Endothelial cell of umbilical vein (primary cell): ENCODE results near the gene PLXNA1. TPM values are rescaled to one million over a fixed set of nuclear protein-coding genes. Genes with fewer than 3 reads are reported as not detected.

ENCODE experiments used
- BruUV-seq: library from RNA; stranded (reverse); fragments of 400-500 nt; replicated peaks from 2 replicates; lab custom pipeline; 2021; lab: Mats Ljungman, UMichigan
- CTCF ChIA-PET: fragments of 300-600, 350-600 bp; sonication (Branson Sonifier 250); formaldehyde crosslinking; loops from one replicate; lab custom pipeline; 2021; ENCODE audit warnings: antibody characterized with exemption, inconsistent platforms; lab: Charles Lee
- POLR2A ChIA-PET: fragments of 300-600, 350-600 bp; sonication (Branson Sonifier 250); formaldehyde crosslinking; loops from one replicate; lab custom pipeline; 2021; ENCODE audit warnings: antibody characterized with exemption, inconsistent platforms; lab: Charles Lee
- DNase-seq: peaks from one replicate; pipeline ENCODE4 v3.0.0-alpha.2; 2011; ENCODE audit warnings: low read depth, low spot score
- FAIRE-seq: peaks from 2 replicates; lab custom pipeline; 2011; peaks lifted over from hg19 to GRCh38; lab: Jason Lieb, UNC
- H2AFZ ChIP-seq: 2 replicates; pipeline ENCODE4 v1.6.0; 2012; ENCODE audit warnings: low read depth, low read length, control low read depth, inconsistent platforms
- H3K27ac ChIP-seq: 2 replicates; pipeline ENCODE4 v1.5.1; 2011; ENCODE audit warnings: low read depth, mild to moderate bottlenecking, control low read depth, low read length, moderate library complexity; ENCODE audit not compliant: insufficient read depth
- H3K27me3 ChIP-seq, 2 experiments: 2 replicates each; pipeline versions ENCODE4 v1.6.0 to v1.6.1; 2011; ENCODE audit warnings: low read length in 2 of 2, mixed read lengths in 1 of 2; ENCODE audit not compliant: control insufficient read depth in 2 of 2, insufficient read depth in 2 of 2
- H3K36me3 ChIP-seq, 2 experiments: 2 replicates in 1 of 2; 3 replicates in 1 of 2; pipeline ENCODE4 v1.5.1; 2011; ENCODE audit warnings: low read length in 2 of 2, mild to moderate bottlenecking in 1 of 2, moderate library complexity in 1 of 2; ENCODE audit not compliant: control insufficient read depth in 2 of 2, insufficient read depth in 2 of 2; ENCODE audit errors: extremely low read depth in 1 of 2
- H3K4me1 ChIP-seq: 3 replicates; pipeline ENCODE4 v1.5.1; 2011; ENCODE audit warnings: mild to moderate bottlenecking, low read length; ENCODE audit not compliant: control insufficient read depth, insufficient read depth; ENCODE audit errors: extremely low read depth
- H3K4me2 ChIP-seq: 2 replicates; pipeline ENCODE4 v1.6.1; 2011; ENCODE audit warnings: low read length, control low read depth, mixed read lengths; ENCODE audit not compliant: insufficient read depth
- H3K4me3 ChIP-seq, 3 experiments: fragments of 200-600 bp in 1 of 3; sonication (generic), shearing (Covaris generic) in 1 of 3; replicated peaks in 1 of 3; 2 replicates each; pipeline ENCODE4 v1.5.1; 2011 to 2016; ENCODE audit warnings: control low read depth in 3 of 3, low read length in 3 of 3, mild to moderate bottlenecking in 2 of 3, inconsistent platforms in 1 of 3, low read depth in 1 of 3, moderate library complexity in 1 of 3; ENCODE audit not compliant: insufficient read depth in 1 of 3
- H3K79me2 ChIP-seq: 2 replicates; pipeline ENCODE4 v1.6.0; 2012; ENCODE audit warnings: low read length, inconsistent platforms; ENCODE audit not compliant: control insufficient read depth, insufficient read depth
- H3K9ac ChIP-seq: replicated peaks from 2 replicates; pipeline ENCODE3; 2011; ENCODE audit warnings: low read length, control low read depth; ENCODE audit not compliant: insufficient read depth; ENCODE audit errors: extremely low read depth
- H3K9me1 ChIP-seq: replicated peaks from 3 replicates; pipeline ENCODE4 v1.6.0; 2011; ENCODE audit warnings: mild to moderate bottlenecking, low read length; ENCODE audit not compliant: control insufficient read depth, insufficient read depth; ENCODE audit errors: extremely low read depth
- H3K9me3 ChIP-seq: replicated peaks from 2 replicates; pipeline ENCODE4 v1.5.1; 2012; ENCODE audit warnings: low read length, inconsistent platforms; ENCODE audit not compliant: control insufficient read depth, insufficient read depth
- H4K20me1 ChIP-seq: replicated peaks from 2 replicates; pipeline ENCODE3; 2011; ENCODE audit warnings: mild to moderate bottlenecking, low read length; ENCODE audit not compliant: control insufficient read depth, insufficient read depth; ENCODE audit errors: extremely low read depth
- EZH2 ChIP-seq: IDR thresholded peaks from 2 replicates; pipeline ENCODE4 v1.6.1; 2012; ENCODE audit warnings: borderline replicate concordance, low read depth, mild to moderate bottlenecking, moderate library complexity, low read length, inconsistent platforms; ENCODE audit not compliant: severe bottlenecking
- FOS ChIP-seq: IDR thresholded peaks from 2 replicates; pipeline ENCODE4 v1.6.1; 2011; ENCODE audit warnings: mild to moderate bottlenecking, low read length, moderate library complexity, borderline replicate concordance; ENCODE audit not compliant: insufficient read depth
- GATA2 ChIP-seq: IDR thresholded peaks from 2 replicates; pipeline ENCODE4 v1.7.0; 2011; ENCODE audit warnings: low read depth, mild to moderate bottlenecking, moderate library complexity, mixed read lengths, low read length; ENCODE audit not compliant: insufficient read length, insufficient read depth
- JUN ChIP-seq: IDR thresholded peaks from 2 replicates; pipeline ENCODE4 v1.6.1; 2011; ENCODE audit warnings: borderline replicate concordance, low read depth; ENCODE audit not compliant: insufficient read length, insufficient read depth
- MYC ChIP-seq: IDR thresholded peaks from one replicate; pipeline ENCODE4 v1.6.1; 2011; ENCODE audit warnings: mild to moderate bottlenecking, low read depth, low read length
- POLR2A ChIP-seq: IDR thresholded peaks from 2 replicates; pipeline ENCODE4 v1.6.1; 2012; ENCODE audit warnings: low read depth, mild to moderate bottlenecking, control low read depth, low read length
- POLR2AphosphoS5 ChIP-seq: IDR thresholded peaks from 2 replicates; pipeline ENCODE4 v1.6.1; 2012; ENCODE audit warnings: low read depth, mild to moderate bottlenecking, control low read depth, low read length, moderate library complexity; ENCODE audit not compliant: insufficient read depth
- dilution Hi-C: fragments of 300-500 bp; cut with MboI; formaldehyde crosslinking; loops from one replicate; pipeline ENCODE4 v1.15.0; 2019; ENCODE audit warnings: low sequenced_read_pairs; ENCODE audit not compliant: extremely low pct_ligation_motif_present
- intact Hi-C: fragments of 100-400 bp; cut with micrococcal nuclease; formaldehyde crosslinking; loops from one replicate; pipeline ENCODE4 v1.10.0; 2022
- polyA plus RNA-seq, 4 experiments: library from polyadenylated mRNA; depleted of rRNA in 3 of 4; stranded (reverse) in 3 of 4; unstranded in 1 of 4; fragments of >200 nt; gene quantifications; 2 replicates each; pipeline versions ENCODE4 v1.2.1 to v1.2.3, GENCODE V29; 2011 to 2012; ENCODE audit warnings: missing spikeins in 1 of 4
- total RNA-seq: library from RNA; stranded (reverse); gene quantifications from 2 replicates; pipeline ENCODE4 v1.2.3, GENCODE V29; 2021
- TF ChIP-seq, protein P1 (sequence below): IDR thresholded peaks from 2 replicates; pipeline ENCODE4 v1.6.1; 2011; ENCODE audit not compliant: insufficient read depth, insufficient read length
- TF ChIP-seq, protein P2 (sequence below), 2 donors: IDR thresholded peaks; 1 replicate in 1 of 2; 2 replicates in 1 of 2; pipeline ENCODE4 v1.5.1; 2011; ENCODE audit warnings: low read length in 2 of 2, mild to moderate bottlenecking in 2 of 2, moderate library complexity in 2 of 2, control low read depth in 1 of 2, inconsistent platforms in 1 of 2, low read depth in 1 of 2; ENCODE audit not compliant: insufficient read depth in 1 of 2; ENCODE audit errors: extremely low read depth in 1 of 2

Gene PLXNA1
- total and polyA plus RNA-seq, 2 donors (not counting 3 experiments of a cell fraction or from before 2014, with no cell fraction given): 14.1 to 18.4 TPM

DNA sequence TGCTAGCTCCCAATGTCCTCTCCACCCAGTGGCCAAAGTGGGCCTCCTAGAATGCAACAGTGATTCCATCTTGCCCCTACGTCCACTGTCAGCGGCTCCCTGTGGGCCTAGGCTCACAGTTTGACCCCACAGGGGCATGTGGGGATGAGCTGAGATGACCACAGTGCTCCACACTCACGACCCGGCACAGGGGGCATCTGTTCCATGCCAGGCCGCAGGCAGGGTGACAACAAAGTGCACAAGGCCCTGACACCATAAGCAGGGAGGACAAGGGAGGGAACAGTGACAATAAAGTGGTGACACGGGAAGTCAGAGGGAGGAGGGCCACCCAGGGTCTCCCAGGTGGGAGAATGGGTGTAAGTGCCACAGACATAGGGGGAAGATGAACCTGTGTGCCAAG lies 5.1 kb upstream of the PLXNA1 start:
- Histone ChIP-seq H2AFZ (no peak overlapping the region), H3K4me2 (no peak overlapping the region), H3K27ac (no peak overlapping the region), H3K4me1 (peaks cover 5% of the 10 kb centered on the region), H3K9me1 (no peaks in the 10 kb centered on the region), H4K20me1 (no peaks in the 10 kb centered on the region), H3K36me3 (no peaks in the 10 kb centered on the region), H3K27me3 (peaks cover 6 to 31% of the 10 kb centered on the region in 2 experiments), H3K4me3 (no peak overlapping the region), H3K9ac (no peak overlapping the region), H3K9me3 (no peaks in the 10 kb centered on the region), H3K79me2 (no peaks in the 10 kb centered on the region)
- intact Hi-C loops: no loop called here
- CTCF ChIA-PET: interaction anchor here (0.6 to 0.7 kb wide), 2 partner anchors 226 to 294 kb away, joined by 4 to 6 read pairs; no protein-coding TSS in a partner anchor
- no peak for DNase-seq
- no peak for FAIRE-seq
- dilution Hi-C loops: no loop called here
- BruUV-seq: no TSS peak
- POLR2A ChIA-PET: no interaction called here
- TF ChIP-seq, protein P1, sequence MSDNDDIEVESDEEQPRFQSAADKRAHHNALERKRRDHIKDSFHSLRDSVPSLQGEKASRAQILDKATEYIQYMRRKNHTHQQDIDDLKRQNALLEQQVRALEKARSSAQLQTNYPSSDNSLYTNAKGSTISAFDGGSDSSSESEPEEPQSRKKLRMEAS: no peak
- TF ChIP-seq GATA2: no peak
- no peak for TF ChIP-seq EZH2
- TF ChIP-seq, protein P2, sequence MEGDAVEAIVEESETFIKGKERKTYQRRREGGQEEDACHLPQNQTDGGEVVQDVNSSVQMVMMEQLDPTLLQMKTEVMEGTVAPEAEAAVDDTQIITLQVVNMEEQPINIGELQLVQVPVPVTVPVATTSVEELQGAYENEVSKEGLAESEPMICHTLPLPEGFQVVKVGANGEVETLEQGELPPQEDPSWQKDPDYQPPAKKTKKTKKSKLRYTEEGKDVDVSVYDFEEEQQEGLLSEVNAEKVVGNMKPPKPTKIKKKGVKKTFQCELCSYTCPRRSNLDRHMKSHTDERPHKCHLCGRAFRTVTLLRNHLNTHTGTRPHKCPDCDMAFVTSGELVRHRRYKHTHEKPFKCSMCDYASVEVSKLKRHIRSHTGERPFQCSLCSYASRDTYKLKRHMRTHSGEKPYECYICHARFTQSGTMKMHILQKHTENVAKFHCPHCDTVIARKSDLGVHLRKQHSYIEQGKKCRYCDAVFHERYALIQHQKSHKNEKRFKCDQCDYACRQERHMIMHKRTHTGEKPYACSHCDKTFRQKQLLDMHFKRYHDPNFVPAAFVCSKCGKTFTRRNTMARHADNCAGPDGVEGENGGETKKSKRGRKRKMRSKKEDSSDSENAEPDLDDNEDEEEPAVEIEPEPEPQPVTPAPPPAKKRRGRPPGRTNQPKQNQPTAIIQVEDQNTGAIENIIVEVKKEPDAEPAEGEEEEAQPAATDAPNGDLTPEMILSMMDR (IDR thresholded peaks at IDR 0.05; ENCODE audit: extremely low read depth in 1 of 2, insufficient read depth in 1 of 2, low read depth in 1 of 2, low read length in 2 of 2): no peak
- TF ChIP-seq MYC: no peak
- TF ChIP-seq FOS: no peak
- no peak for TF ChIP-seq POLR2A
- no peak for TF ChIP-seq JUN
- TF ChIP-seq POLR2AphosphoS5: no peak
